HepG2 (cell line): ENCODE results near the gene FAM162A. TPM values are rescaled to one million over a fixed set of nuclear protein-coding genes. Genes with fewer than 3 reads are reported as not detected.

Source experiments
- AFF4 ChIP-seq: sonication (generic); formaldehyde crosslinking; IDR thresholded peaks from 2 replicates; pipeline ENCODE4 v1.4.0; 2020; ENCODE audit warnings: missing genetic modification reagents
- KDM5B ChIP-seq: sonication (generic); formaldehyde crosslinking; IDR thresholded peaks from 2 replicates; pipeline ENCODE4 v1.4.0; 2020; ENCODE audit warnings: missing genetic modification reagents, mild to moderate bottlenecking, borderline replicate concordance
- KLF13 ChIP-seq: sonication (generic); formaldehyde crosslinking; IDR thresholded peaks from 2 replicates; pipeline ENCODE4 v1.4.0; 2020; ENCODE audit warnings: mild to moderate bottlenecking, missing genetic modification reagents
- MXD4 ChIP-seq: IDR thresholded peaks from 2 replicates; pipeline ENCODE4 v1.6.1; 2016; ENCODE audit warnings: mild to moderate bottlenecking, missing biosample characterization, missing genetic modification reagents
- NFKB2 ChIP-seq: sonication (generic); formaldehyde crosslinking; IDR thresholded peaks from 2 replicates; pipeline ENCODE4 v1.4.0; 2020; ENCODE audit warnings: missing genetic modification reagents, borderline replicate concordance
- NFRKB ChIP-seq: fragments of 450-650 bp; IDR thresholded peaks from 2 replicates; pipeline ENCODE4 v1.6.1; 2017
- PBX2 ChIP-seq: IDR thresholded peaks from 2 replicates; pipeline ENCODE4 v1.6.1; 2016; ENCODE audit warnings: control low read depth
- PITX1 ChIP-seq: sonication (generic); formaldehyde crosslinking; IDR thresholded peaks from 2 replicates; pipeline ENCODE4 v1.5.1; 2020; ENCODE audit warnings: mild to moderate bottlenecking, missing genetic modification reagents
- POLR2G ChIP-seq: fragments of 200-400 bp; formaldehyde crosslinking; IDR thresholded peaks from 2 replicates; pipeline ENCODE4 v1.6.1; 2018; ENCODE audit warnings: mild to moderate bottlenecking, low read depth, low read length, moderate library complexity
- RARG ChIP-seq: sonication (generic); formaldehyde crosslinking; IDR thresholded peaks from 2 replicates; pipeline ENCODE4 v1.4.0; 2020; ENCODE audit warnings: low read depth, mild to moderate bottlenecking, missing genetic modification reagents
- RORA ChIP-seq: sonication (generic); formaldehyde crosslinking; IDR thresholded peaks from 2 replicates; pipeline ENCODE4 v1.5.0; 2020; ENCODE audit warnings: mild to moderate bottlenecking, missing genetic modification reagents, moderate library complexity
- SP5 ChIP-seq: IDR thresholded peaks from 2 replicates; pipeline ENCODE4 v1.6.1; 2016; ENCODE audit warnings: low read depth, borderline replicate concordance
- TBP ChIP-seq: sonication (generic); formaldehyde crosslinking; IDR thresholded peaks from 2 replicates; pipeline ENCODE4 v1.5.0; 2020; ENCODE audit warnings: missing genetic modification reagents
- TFDP2 ChIP-seq: sonication (generic); formaldehyde crosslinking; IDR thresholded peaks from 2 replicates; pipeline ENCODE4 v1.4.0; 2020; ENCODE audit warnings: missing genetic modification reagents
- ZNF205 ChIP-seq: IDR thresholded peaks from 2 replicates; pipeline ENCODE4 v1.6.1; 2018; ENCODE audit warnings: missing biosample characterization, missing genetic modification reagents
- ZNF383 ChIP-seq: sonication (generic); formaldehyde crosslinking; IDR thresholded peaks from 2 replicates; pipeline ENCODE4 v1.4.0; 2020; ENCODE audit warnings: missing genetic modification reagents, mild to moderate bottlenecking, borderline replicate concordance
- ZNF510 ChIP-seq: sonication (generic); formaldehyde crosslinking; IDR thresholded peaks from 2 replicates; pipeline ENCODE4 v1.4.0; 2020; ENCODE audit warnings: low read depth, mild to moderate bottlenecking, missing genetic modification reagents
- ZNF619 ChIP-seq: sonication (generic); formaldehyde crosslinking; IDR thresholded peaks from 2 replicates; pipeline ENCODE4 v1.4.0; 2020; ENCODE audit warnings: mild to moderate bottlenecking, missing genetic modification reagents
- ZNF782 ChIP-seq: sonication (generic); formaldehyde crosslinking; IDR thresholded peaks from 2 replicates; pipeline ENCODE4 v1.4.0; 2020; ENCODE audit warnings: missing genetic modification reagents, mild to moderate bottlenecking, borderline replicate concordance
- ZNF800 ChIP-seq: sonication (generic); formaldehyde crosslinking; IDR thresholded peaks from 2 replicates; pipeline ENCODE4 v1.4.0; 2020; ENCODE audit warnings: missing genetic modification reagents
- polyA plus RNA-seq, 8 experiments: library from polyadenylated mRNA; depleted of rRNA in 3 of 8; stranded (reverse) in 7 of 8; unstranded in 1 of 8; fragments of >200 nt; fragmentation: Illumina TruSeq in 4 of 8; extraction: Trizol in 4 of 8; gene quantifications; 2 replicates each; pipeline versions ENCODE4 v1.2.1 to v1.2.3, GENCODE V29; 2011 to 2016; ENCODE audit warnings: low read depth in 4 of 8, missing spikeins in 1 of 8, mixed read lengths in 1 of 8; ENCODE audit not compliant: insufficient read depth in 1 of 8
- total RNA-seq, 5 experiments: library from RNA; depleted of rRNA; stranded (reverse); fragments of >200 nt; fragmentation: Illumina TruSeq; extraction: Trizol; gene quantifications; 2 replicates each; pipeline ENCODE4 v1.2.3, GENCODE V29; 2016; ENCODE audit warnings: low read depth in 1 of 5

The FAM162A gene
- total and polyA plus RNA-seq, 2 of the 13 experiments (the other 11 are each of a cell fraction or from before 2014, with no cell fraction given), result 115 to 155 TPM

GRCh38 chr3:122415762-122416654, 32.0 kb downstream of the FAM162A start, which contains the start of gene WDR5B (continued):
- TF ChIP-seq PBX2, result peak; percentile 64; the same call in 1 of the 2 replicates
- TF ChIP-seq AFF4 (CRISPR knock-in tag), result no peak
- peak; percentile 71; the same call in 1 of the 2 replicates for TF ChIP-seq NFKB2 (CRISPR knock-in tag)
- TF ChIP-seq NFRKB, result no peak
- no peak for TF ChIP-seq ZNF383 (CRISPR knock-in tag)
- TF ChIP-seq ZNF782 (CRISPR knock-in tag), result no peak
- TF ChIP-seq PITX1 (CRISPR knock-in tag), result peak; percentile 24; the same call in 1 of the 2 replicates
- TF ChIP-seq ZNF205 (CRISPR knock-in tag), result no peak
- TF ChIP-seq KLF13, result no peak
- TF ChIP-seq TBP (CRISPR knock-in tag), result no peak
- no peak for TF ChIP-seq RORA (CRISPR knock-in tag)
- TF ChIP-seq ZNF800 (CRISPR knock-in tag), result no peak
- peak; percentile 8; the same call in 1 of the 2 replicates for TF ChIP-seq ZNF510
- TF ChIP-seq SP5, result 0 out of 2 replicates have a peak, but pooled peaks have one; percentile 19
- TF ChIP-seq TFDP2, result no peak
- peak; percentile 31; the same call in 1 of the 2 replicates for TF ChIP-seq MXD4
- TF ChIP-seq ZNF619 (CRISPR knock-in tag), result 0 out of 2 replicates have a peak, but pooled peaks have one; percentile 29
- TF ChIP-seq POLR2G, result peak; percentile 98
- no peak for TF ChIP-seq RARG
- TF ChIP-seq KDM5B (CRISPR knock-in tag), result peak; percentile 73; the same call in 1 of the 2 replicates
